B cell (primary cell): ENCODE measurements around the gene RGS3. TPM values are rescaled to one million over a fixed set of nuclear protein-coding genes. Genes with fewer than 3 reads are reported as not detected.

Source experiments
- ATAC-seq: fragments of 200-7000 bp; cut with Tn5 transposase; one replicate; pipeline ENCODE4 v1.10.0; 2021; ENCODE audit warnings: low read depth, mild to moderate bottlenecking, moderate number of reproducible peaks, moderate library complexity
- CTCF ChIA-PET: fragments of 350-600 bp; sonication (Branson Sonifier 250); formaldehyde crosslinking; loops from one replicate; lab custom pipeline; 2021; ENCODE audit warnings: antibody characterized with exemption, inconsistent platforms; lab: Charles Lee
- POLR2A ChIA-PET: fragments of 350-600 bp; sonication (Branson Sonifier 250); formaldehyde crosslinking; loops from one replicate; lab custom pipeline; 2021; ENCODE audit warnings: antibody characterized with exemption; lab: Charles Lee
- DNase-seq: peaks from one replicate; pipeline ENCODE4 v3.0.0; 2013
- H2AFZ ChIP-seq: 2 replicates; pipeline ENCODE4 v1.6.1; 2012; ENCODE audit warnings: mild to moderate bottlenecking, low read depth, low read length; ENCODE audit not compliant: insufficient read depth, poor library complexity, severe bottlenecking
- H3K27ac ChIP-seq, 2 donors: 1 replicate in 1 of 2; 2 replicates in 1 of 2; pipeline ENCODE4 v1.5.1; 2012 to 2013; ENCODE audit warnings: low read length in 2 of 2, mild to moderate bottlenecking in 2 of 2, moderate library complexity in 1 of 2
- H3K27me3 ChIP-seq, 4 experiments: fragments of 200-600 bp in 1 of 4; sonication (generic) in 1 of 4; replicated peaks in 1 of 4; 1 replicate in 2 of 4; 2 replicates in 2 of 4; pipeline versions ENCODE4 v1.6.1 to v1.7.0; 2013 to 2016; ENCODE audit warnings: low read length in 3 of 4, mild to moderate bottlenecking in 2 of 4, mixed read lengths in 1 of 4, moderate library complexity in 1 of 4; ENCODE audit not compliant: insufficient read depth in 4 of 4, control insufficient read depth in 3 of 4; ENCODE audit errors: control extremely low read depth in 1 of 4
- H3K36me3 ChIP-seq, 2 experiments: replicated peaks in 1 of 2; 1 replicate in 1 of 2; 2 replicates in 1 of 2; pipeline versions ENCODE4 v1.6.1 to v1.7.1; 2013; ENCODE audit warnings: low read length in 1 of 2; ENCODE audit not compliant: insufficient read depth in 2 of 2, control insufficient read depth in 1 of 2; ENCODE audit errors: control extremely low read depth in 1 of 2, extremely low read depth in 1 of 2
- H3K4me1 ChIP-seq, 2 donors: fragments of 200-600 bp in 1 of 2; sonication (generic) in 1 of 2; 1 replicate in 1 of 2; 2 replicates in 1 of 2; pipeline versions ENCODE4 v1.5.1 to v1.6.1; 2013 to 2017; ENCODE audit warnings: low read length in 2 of 2; ENCODE audit not compliant: control insufficient read depth in 2 of 2, insufficient read depth in 2 of 2
- H3K4me2 ChIP-seq: replicated peaks from 2 replicates; pipeline ENCODE3; 2012; ENCODE audit warnings: mild to moderate bottlenecking, low read depth, low read length; ENCODE audit not compliant: poor library complexity, severe bottlenecking
- H3K4me3 ChIP-seq, 5 experiments: fragments of 200-600 bp in 1 of 5; sonication (generic) in 1 of 5; 1 replicate in 3 of 5; 2 replicates in 2 of 5; pipeline versions ENCODE4 v1.5.1 to v1.7.0; 2011 to 2016; ENCODE audit warnings: low read length in 4 of 5, mild to moderate bottlenecking in 4 of 5, low read depth in 2 of 5, control low read depth in 1 of 5, moderate library complexity in 1 of 5; ENCODE audit not compliant: insufficient read depth in 1 of 5; ENCODE audit errors: control extremely low read depth in 1 of 5, extremely low read depth in 1 of 5
- H3K79me2 ChIP-seq: fragments of 200-600 bp; sonication (generic); one replicate; pipeline ENCODE4 v1.6.0; 2016; ENCODE audit warnings: low read length; ENCODE audit not compliant: control insufficient read depth, insufficient read depth
- H3K9ac ChIP-seq: fragments of 200-600 bp; sonication (generic); 2 replicates; pipeline ENCODE4 v1.6.1; 2017; ENCODE audit warnings: mild to moderate bottlenecking, low read length, moderate library complexity
- H3K9me3 ChIP-seq, 3 donors: one replicate each; pipeline versions ENCODE4 v1.6.1 to v1.7.1; 2013; ENCODE audit warnings: low read length in 2 of 3; ENCODE audit not compliant: control insufficient read depth in 2 of 3, insufficient read depth in 1 of 3; ENCODE audit errors: control extremely low read depth in 1 of 3
- H4K20me1 ChIP-seq: 2 replicates; pipeline ENCODE4 v1.6.0; 2012; ENCODE audit warnings: mild to moderate bottlenecking, low read length; ENCODE audit not compliant: insufficient read depth, control insufficient read depth, poor library complexity, severe bottlenecking
- H3K27ac Mint-ChIP-seq: one replicate; pipeline ENCODE4 v1.8.0; 2021; ENCODE audit warnings: mixed read lengths
- H3K27me3 Mint-ChIP-seq: one replicate; pipeline ENCODE4 v1.8.0; 2021; ENCODE audit warnings: mixed read lengths
- H3K4me1 Mint-ChIP-seq: one replicate; pipeline ENCODE4 v1.8.0; 2021; ENCODE audit warnings: mixed read lengths
- H3K4me3 Mint-ChIP-seq: one replicate; pipeline ENCODE4 v1.8.0; 2021; ENCODE audit warnings: mixed read lengths
- H3K9me3 Mint-ChIP-seq: one replicate; pipeline ENCODE4 v1.8.0; 2022; ENCODE audit warnings: mixed read lengths; ENCODE audit not compliant: insufficient read depth
- EZH2 ChIP-seq: IDR thresholded peaks from 2 replicates; pipeline ENCODE4 v1.6.1; 2012; ENCODE audit warnings: borderline replicate concordance, low read depth, mild to moderate bottlenecking, moderate library complexity, low read length; ENCODE audit not compliant: insufficient read depth, poor library complexity, severe bottlenecking
- WGBS: methylation state at CpG from one replicate; pipeline ENCODE4 v1.1.5; 2013; ENCODE audit warnings: missing lambda C conversion rate; ENCODE audit not compliant: insufficient coverage; 5-methylcytosine and 5-hydroxymethylcytosine counted together
- intact Hi-C: fragments of 100-400 bp; cut with micrococcal nuclease; formaldehyde crosslinking; loops from one replicate; pipeline ENCODE4 v1.10.0; 2022
- polyA minus RNA-seq: library from RNA; depleted of rRNA, polyadenylated mRNA; stranded (reverse); fragments of >200 nt; gene quantifications from 2 replicates; pipeline ENCODE4 v1.2.3, GENCODE V29; 2012
- polyA plus RNA-seq: library from polyadenylated mRNA; depleted of rRNA; stranded (reverse); fragments of >200 nt; gene quantifications from 2 replicates; pipeline ENCODE4 v1.2.3, GENCODE V29; 2012
- total RNA-seq, 2 donors: library from RNA; stranded (reverse); fragments of 120-200 nt in 1 of 2; gene quantifications; 1 replicate in 1 of 2; 2 replicates in 1 of 2; pipeline versions ENCODE4 v1.2.3 to v1.2.4, GENCODE V29; 2013 to 2022
- TF ChIP-seq, protein P1 (sequence below): fragments of 200-600 bp; IDR thresholded peaks from one replicate; pipeline ENCODE4 v1.8.0; 2022; ENCODE audit warnings: antibody characterized with exemption, mild to moderate bottlenecking

Gene RGS3
- total RNA-seq (12.3 and 15.6 TPM in 2 replicates), polyA plus RNA-seq (5.1 and 12.0 TPM in 2 replicates), polyA minus RNA-seq (12.9 and 20.6 TPM in 2 replicates)
- 14.7 TPM for total RNA-seq (2013)

DNA sequence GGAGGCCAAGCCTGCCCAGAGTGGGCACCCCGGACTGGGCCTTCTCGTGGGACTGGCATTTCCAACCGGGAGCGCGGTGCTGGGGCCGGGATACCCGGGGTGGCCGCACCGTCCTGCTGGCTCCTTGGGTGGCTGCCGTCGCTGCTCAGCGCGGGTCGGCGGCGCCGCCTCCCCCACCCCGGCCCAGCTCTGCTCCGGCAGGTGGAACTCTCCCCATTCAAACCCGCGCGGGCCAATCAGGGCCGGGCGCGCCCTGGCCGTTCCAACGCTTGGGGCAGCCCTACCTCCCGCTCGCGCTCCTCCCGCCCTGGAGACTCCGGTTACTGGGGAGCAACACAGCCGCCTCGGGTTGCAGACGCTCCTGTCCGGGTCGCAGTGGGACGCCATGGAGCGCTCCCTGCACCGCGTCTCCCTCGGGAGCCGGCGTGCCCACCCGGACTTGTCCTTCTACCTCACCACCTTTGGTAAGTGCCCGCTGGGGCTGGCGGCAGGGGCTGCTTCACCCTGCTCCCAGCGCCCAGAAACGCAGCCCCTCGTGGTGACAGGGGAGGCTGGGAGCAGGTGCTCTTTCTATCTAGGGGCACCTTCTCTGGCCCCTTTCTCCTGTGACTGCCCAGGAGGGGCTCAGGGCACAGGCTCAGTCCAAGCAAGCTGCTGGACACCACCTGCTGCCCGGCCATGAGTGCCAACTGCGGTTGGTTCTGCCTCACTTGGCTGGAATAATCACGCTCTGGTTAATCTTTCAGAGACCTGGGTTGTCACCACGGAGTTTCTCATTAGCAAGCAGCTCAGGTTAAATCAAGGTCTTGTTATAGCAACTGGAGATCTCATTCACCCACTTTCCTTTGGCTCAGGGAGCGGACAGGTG is at the start of gene RGS3:
RGS3 (plus strand) TSS at position 310 of the 868 bp plus-strand sequence; CDS start at position 386, 76 bp downstream.
- intact Hi-C loops, result no loop called here
- no peak within 1 kb of the TSS for H3K27ac ChIP-seq
- no peak within 1 kb of the TSS for H3K27ac Mint-ChIP-seq
- ChIA-PET POLR2A (no interaction called here), CTCF (interaction anchor here (1.2 to 1.5 kb wide), 3 partner anchors 17 to 195 kb away, joined by 4 to 6 read pairs (median 4); no protein-coding TSS in a partner anchor)
- no peak within 1 kb of the TSS for H3K9ac ChIP-seq
- peaks cover 4% of the 10 kb centered on the region for H3K9me3 Mint-ChIP-seq
- H2AFZ ChIP-seq, result no peak within 1 kb of the TSS
- H3K79me2 ChIP-seq, result no peaks in the 10 kb centered on the region
- whole genome bisulfite sequencing, result 95% methylated on average over 42 of the region's 55 CpGs
- peaks cover 0 to 1% (median 0%) of the 10 kb centered on the region in 3 donors for H3K9me3 ChIP-seq
- no peak within 1 kb of the TSS for H3K4me3 Mint-ChIP-seq
- H3K36me3 ChIP-seq, result no peaks in the 10 kb centered on the region
- H3K4me1 Mint-ChIP-seq, result no peaks in the 10 kb centered on the region
- H3K4me3 ChIP-seq, result no peak within 1 kb of the TSS
- no peak for DNase-seq
- TF ChIP-seq, protein P1, sequence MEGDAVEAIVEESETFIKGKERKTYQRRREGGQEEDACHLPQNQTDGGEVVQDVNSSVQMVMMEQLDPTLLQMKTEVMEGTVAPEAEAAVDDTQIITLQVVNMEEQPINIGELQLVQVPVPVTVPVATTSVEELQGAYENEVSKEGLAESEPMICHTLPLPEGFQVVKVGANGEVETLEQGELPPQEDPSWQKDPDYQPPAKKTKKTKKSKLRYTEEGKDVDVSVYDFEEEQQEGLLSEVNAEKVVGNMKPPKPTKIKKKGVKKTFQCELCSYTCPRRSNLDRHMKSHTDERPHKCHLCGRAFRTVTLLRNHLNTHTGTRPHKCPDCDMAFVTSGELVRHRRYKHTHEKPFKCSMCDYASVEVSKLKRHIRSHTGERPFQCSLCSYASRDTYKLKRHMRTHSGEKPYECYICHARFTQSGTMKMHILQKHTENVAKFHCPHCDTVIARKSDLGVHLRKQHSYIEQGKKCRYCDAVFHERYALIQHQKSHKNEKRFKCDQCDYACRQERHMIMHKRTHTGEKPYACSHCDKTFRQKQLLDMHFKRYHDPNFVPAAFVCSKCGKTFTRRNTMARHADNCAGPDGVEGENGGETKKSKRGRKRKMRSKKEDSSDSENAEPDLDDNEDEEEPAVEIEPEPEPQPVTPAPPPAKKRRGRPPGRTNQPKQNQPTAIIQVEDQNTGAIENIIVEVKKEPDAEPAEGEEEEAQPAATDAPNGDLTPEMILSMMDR, result no peak
- no peak for TF ChIP-seq EZH2
- H3K4me1 ChIP-seq, result no peaks in the 10 kb centered on the region
- no peaks in the 10 kb centered on the region for H4K20me1 ChIP-seq
- ATAC-seq, result no peak
- no peaks in the 10 kb centered on the region for H3K27me3 ChIP-seq
- no peak within 1 kb of the TSS for H3K4me2 ChIP-seq
- no peaks in the 10 kb centered on the region for H3K27me3 Mint-ChIP-seq
